GM21390 (cell line): ENCODE data around the gene TCERG1L.

Experiments
- ATAC-seq: cut with Tn5 transposase; IDR thresholded peaks from one replicate; pipeline ENCODE4 v1.9.1; 2021; ENCODE audit not compliant: unreplicated experiment

Gene TCERG1L

DNA sequence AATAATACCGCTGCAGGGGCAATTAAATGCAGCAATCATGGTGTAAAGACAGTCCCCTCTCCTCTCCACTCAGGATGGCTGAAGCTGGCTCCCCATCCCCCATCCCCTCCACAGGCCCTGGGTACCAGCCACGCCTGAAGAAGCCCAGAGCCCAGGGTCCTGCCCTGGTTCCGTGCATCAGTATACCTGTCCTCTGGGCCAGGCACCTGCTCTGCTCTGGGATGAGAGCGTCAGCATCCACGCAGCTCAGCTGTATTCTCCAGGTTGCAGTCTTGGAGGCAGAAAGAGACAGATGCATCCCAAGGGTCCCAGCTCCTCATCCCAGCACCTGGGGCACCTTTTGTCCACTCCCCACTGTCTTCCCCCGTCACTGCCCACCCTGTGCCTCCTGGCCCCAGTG lies 233.8 kb downstream of the TCERG1L start:
- no peak for ATAC-seq

DNA sequence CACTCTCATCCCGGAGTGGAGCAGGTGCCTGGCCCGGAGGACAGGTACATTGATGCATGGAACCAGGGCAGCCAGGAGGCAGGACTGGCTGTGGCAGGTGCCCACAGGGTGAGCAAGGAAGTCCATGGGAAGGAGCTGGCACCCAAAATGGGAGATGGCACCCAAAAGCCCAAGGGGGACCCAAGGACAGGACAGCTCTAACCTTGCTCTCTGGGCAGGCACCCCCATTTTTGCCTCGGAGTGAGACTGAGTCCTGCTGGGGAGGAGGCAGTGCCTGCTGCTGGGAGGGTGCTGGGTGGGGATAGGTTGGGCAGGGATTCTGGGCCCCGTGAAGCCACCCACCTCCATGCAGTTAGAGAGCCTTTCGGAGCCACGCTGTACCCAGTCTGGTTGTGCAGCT lies 234.5 kb downstream of the TCERG1L start:
- no peak for ATAC-seq

DNA sequence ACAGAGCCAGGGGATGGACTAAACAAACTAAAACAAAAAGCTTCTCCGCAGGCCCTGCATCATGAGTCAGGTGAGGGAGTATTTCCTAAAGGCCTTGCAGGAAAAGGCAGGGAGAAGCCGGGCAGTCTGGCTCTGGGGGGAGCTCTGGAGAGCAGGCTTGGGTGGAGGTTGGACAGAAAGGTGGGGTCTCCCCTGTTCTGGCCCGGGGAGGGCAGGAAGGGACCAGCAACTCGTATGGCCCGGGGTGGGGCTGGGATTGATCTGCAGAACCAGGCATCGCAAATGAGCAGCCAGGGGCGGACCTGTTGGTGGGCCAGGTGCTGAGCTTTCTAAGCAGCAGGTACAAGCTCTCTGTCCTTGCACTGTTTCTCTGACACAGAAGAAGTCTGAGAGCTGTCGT lies 235.2 kb downstream of the TCERG1L start:
- ATAC-seq = no peak

DNA sequence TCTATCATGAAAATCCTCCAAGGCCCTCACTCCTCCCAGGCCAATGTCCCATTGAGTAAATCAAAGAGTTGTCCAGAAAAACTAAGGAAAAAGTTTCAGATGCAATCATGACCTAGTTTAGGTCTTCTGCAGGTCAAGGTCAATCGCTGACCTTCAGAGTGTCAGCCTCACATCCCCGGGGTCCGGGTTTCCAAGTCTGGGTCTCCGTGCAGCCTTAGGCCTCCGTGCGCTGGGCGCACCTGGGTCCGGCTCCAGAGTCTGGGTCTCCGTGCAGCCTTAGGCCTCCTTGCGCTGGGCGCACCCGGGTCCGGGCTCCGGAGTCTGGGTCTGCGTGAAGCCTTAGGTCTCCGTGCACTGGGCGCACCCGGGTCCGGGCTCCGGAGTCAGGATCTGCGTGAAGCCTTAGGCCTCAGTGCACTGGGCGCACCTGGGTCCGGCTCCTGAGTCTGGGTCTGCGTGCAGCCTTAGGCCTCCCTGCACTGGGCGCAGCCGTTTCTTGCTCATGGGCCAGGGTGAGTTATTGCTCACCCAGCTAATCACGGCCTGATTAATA lies 236.2 kb downstream of the TCERG1L start:
- no peak for ATAC-seq

DNA sequence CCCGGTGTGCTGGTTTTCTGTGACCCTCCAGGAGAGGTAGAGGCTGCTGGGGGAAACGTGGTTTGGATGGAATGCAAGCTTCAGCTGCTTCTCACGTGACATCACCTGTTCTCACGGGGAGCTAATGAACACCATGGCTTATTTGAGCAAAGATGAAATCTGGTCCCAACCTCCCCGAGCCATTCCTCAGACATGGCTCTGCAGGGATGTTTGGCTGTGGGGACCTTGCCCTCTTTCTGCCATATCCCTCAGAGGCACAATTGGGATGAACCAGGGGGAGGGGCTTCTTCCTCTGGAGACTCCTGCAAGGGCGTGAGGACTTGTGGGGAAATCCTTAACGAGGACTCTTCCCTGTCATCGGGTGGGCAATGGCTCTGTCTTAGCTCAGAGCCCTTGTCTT lies 236.8 kb downstream of the TCERG1L start:
- no peak for ATAC-seq

DNA sequence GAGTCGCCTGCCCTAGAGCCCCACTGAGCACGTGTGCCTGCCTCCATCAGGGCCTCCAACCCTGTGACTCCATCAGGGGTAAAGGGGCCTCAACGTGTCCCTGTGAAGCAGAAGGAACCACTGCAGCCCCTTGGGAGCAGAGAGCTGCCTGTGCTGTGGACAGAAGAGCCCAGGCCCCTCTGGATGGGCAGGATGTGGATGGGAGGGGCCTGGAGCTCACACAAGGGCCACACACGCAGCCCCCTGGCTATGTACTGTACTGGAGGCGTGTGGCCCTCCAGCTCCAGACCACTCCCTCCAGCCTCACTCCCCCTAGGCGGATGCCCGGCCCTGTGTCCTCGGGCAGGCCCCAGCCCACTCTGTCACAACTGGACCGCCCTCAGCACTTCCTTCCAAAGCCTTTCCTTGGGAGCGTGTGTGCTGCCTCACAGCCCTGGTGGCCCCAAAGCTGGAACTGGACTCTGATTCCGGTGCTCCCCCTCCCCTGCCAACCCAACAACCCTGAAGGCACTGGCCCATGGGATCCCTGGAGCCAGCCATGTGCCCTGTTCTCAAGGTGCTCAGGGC lies 238.0 kb downstream of the TCERG1L start:
- no peak for ATAC-seq

DNA sequence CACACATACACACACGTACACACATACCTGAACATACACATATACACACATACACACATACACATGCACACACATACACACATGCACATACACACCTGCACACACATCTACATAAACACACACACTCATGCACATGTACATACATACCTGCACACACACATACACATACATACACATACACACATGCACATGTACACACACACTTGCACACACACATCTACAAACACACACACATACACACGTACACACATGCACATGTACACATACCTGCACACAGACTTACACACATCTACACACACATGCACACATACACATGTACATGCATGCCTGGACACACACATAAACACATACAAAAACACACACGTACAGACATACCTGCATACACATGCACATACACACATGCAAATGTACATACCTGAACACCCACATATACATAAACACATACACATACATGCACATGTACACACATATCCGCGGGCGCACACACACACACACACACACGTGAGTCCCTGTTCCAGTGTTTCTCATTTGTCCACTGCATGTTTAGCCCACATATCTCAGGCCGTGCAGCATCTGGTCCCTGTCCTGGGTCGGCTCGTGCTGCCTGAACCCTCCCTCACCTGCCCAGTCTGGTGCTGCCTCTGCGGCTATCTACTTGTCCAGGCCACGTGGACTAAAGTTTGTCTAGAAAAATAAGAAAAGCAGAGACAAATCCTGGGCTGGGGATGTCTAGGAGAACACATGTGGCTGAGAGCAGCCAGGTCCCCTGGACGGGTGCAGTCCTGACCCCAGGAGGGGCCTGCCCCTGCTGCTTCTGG lies 238.7 kb downstream of the TCERG1L start:
- ATAC-seq = no peak

DNA sequence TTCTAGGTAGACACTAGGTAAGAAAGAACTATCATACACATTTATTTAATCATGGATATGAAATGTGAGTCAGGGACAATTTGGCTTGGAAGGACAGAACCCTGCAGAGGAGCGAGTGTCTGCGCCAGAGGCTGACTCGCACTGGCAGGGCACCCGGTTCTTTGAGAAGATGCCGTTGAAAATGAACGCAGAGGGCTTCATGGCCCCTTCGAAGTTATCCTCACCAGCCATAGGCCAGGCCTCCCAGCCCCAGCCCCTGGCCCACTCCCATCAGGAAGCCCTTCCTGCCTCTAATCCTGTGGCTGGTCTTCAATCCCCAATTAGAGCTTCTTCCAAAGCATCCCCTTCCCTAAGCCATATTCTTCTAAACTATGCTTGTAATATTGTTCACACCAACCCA lies 239.8 kb downstream of the TCERG1L start:
- no peak for ATAC-seq

DNA sequence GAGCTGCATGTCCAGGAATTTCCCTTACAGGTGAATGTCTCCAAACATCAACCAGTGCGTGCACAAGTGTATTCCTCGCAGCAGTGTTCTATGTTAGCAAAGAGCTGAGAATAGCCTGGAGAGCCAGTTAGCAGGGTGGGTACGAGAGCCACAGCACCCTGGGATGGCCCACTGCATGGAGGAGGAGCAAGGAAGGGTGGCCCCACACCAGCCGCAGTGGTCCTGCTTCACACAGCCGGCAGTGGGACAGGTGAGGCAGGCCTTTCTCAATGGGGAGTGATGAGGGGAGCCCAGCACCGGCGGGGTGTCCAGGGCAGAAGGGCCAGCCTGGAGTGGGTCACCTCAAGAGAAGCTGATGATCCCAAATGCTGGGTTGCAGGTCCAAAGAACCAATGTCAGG lies 240.7 kb downstream of the TCERG1L start:
- ATAC-seq = no peak

DNA sequence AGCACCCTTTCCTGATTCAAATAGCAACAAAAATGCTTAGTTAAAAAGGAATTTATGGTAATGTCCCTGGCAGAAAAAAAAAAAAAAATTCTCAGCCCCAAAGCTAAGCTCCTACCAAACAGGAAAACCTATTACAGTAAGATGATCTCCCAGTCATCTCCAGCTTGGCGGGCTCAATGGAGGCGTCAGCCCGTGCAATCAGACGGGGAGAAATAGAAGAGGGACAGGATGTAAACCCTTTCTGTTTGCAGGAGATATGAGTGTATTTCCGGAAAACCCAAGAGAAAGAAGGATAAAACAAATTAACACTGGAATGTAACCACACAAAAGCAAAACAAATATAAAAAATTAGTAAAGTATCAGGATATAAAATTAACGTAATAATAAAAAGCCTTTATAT lies 242.8 kb downstream of the TCERG1L start:
- no peak for ATAC-seq

DNA sequence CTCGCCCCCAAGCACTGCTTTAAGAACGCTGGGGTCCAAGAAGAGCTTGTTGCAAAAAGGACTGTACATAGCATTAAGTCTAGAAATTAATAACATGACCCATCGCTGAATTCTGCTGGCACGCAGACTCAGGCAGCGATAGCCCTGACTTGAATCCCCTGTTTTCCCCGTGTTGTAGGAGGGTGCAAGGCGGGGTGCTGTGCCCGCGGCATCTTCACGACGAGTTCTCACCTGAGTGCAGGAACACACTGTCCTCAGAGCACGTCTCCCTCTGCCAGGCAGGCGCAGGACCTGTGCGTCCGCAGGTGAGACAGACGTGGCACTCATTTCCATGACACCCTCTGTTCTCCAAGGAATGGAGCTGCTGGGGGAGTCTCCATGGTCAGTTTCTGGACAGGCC lies 243.2 kb downstream of the TCERG1L start:
- no peak for ATAC-seq

DNA sequence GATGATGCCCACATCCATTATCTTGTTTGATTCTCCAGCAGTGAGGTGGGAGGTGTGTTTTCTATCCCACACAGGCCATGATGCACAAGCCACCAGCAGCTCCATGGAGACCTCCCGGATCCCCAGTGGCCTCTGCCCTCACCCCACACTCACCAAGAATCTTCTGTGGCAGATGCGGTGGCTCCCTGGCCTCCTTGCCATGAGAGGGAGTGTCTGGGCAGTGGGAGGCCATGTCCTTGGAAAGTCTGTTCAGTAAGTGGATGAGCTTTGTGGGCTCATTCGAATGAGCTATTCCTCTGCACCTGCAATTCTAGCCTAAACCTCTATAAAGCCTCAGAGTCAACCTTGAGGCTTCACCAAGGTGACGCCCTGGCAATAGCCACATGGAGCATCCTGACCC lies 243.8 kb downstream of the TCERG1L start:
- no peak for ATAC-seq

DNA sequence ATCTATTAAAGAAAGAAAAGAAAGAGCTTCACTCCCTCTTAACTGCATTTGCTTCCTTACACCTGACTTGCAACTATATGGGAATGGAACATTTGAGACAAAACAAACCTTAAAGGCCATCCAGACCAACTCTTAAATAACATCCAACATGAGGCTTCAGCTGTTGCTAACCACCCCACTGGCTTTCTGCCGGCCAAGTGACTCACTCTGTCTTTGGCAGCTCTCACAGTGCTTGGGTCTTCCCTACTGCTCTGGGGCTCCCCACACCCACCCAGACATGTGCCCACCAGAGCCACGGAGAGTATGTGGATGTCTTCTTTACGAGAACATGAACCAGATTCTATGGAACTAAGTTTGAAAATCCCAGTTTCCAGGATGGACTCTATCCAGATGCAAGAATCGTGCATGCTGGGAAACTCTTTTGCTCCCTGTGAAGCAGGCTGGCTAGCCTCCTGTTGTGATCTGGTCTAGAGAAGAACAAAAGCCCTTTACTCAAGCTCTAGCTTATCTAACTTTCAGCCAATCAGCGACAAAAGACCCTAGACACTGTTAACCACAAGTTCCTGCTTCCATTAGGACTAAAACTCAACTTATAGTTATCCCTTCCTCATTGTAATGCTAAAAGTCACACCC lies 245.7 kb downstream of the TCERG1L start:
- ATAC-seq = no peak

DNA sequence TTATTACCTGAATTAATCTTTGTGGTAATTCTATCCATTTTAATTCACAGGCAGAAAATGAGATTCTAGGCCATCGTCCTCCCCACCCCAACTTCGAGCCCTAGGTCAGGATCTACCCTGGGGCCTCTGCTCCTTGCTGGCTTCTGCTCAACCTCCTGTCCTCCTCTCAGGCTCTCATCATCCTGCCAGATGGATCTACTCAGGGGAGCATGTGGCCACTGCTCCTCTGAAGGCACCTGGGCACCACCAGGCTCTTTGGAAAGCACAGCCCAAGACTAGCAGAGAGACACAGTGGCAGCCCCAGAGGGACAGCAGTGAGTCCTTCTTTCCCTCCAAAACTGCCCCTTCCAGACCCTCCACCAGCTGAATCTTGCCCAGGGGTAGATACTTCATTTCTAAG lies 248.2 kb downstream of the TCERG1L start:
- ATAC-seq = no peak

DNA sequence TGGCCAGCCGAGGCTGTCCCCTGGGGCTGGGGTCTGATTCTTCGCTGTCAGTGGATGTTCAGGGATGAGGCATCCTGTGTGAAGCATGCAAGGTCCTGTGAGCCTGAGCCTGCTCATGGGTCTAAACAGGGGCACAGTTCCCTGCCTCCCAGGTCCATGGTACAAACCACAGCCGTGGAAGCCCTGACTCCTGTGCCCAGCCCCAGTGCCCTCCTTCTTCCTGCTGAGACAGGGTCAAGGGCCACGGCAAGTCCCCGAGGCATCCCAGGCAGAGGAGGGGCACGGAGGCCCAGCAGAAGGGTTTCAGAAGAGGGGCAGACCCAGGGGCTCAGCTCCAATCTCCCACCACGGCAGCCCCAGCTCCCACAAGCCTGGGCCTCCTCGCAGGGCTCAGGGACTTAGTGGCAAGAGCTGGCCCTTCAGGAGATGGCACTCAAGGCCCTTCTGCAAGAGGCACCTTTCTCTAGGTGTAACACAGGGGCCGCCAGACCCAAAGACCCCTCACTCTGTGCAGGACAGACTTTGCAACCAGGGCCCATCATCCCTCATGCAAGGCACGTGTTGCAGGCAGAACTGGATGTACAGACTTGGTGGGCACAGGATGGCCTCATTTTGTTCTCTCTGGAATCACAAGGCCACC lies 248.8 kb downstream of the TCERG1L start:
- ATAC-seq = no peak

DNA sequence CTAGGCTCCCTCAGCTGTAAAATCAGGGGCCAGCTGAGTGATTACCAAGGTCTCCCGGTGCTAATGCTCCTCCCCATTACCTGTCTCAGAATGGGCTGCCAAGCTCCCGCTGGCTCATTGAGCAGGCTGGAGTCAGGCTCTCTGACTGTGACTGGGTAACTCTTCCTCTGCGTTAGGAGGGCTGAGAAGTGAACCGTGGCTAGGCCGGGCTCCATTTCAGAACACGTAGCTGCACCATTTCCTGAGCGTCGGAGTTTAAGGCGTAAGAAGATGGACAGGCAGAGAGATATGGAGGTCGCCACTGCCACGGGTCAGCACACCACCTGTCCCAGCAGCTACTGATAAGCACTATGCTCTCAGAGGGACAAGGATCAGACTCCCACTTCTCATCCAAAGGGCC lies 250.3 kb downstream of the TCERG1L start:
- no peak for ATAC-seq

DNA sequence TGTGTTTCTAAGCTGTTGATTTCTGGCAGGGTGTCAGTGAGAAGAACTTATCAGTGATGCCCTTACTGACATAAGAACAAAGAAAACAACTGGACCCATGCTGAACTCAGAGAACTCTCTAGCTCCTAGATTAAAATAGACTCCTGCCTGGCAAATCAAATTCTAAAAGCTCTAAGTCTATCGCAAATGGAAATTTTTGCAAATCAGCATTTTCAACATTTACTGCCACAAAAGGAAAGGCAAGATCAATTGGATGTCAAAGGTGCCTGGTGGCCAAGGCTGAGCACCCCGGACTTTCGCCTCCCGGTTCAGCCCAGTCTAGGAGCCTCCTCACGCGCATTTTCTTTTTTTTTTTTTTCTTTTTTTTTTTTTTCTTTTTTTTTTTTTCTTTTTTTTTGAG lies 251.6 kb downstream of the TCERG1L start:
- no peak for ATAC-seq

DNA sequence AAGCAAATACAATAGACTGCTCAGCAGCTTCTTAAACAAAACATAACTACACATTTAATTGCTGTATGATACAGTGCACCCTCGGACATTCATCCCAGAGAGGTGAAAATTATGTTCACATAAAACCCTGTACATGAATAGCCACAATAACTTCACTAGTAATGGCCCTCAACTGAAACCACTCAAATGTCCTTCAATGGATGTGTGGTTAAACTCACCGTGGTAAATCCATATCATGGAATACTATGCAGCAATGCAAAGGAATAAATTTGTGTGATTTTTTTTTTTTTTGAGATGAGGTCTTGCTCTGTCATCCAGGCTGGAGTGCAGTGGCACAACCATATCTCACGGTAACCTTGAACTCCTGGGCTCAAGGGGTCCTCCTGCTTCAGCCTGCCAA lies 252.7 kb downstream of the TCERG1L start:
- ATAC-seq = no peak

DNA sequence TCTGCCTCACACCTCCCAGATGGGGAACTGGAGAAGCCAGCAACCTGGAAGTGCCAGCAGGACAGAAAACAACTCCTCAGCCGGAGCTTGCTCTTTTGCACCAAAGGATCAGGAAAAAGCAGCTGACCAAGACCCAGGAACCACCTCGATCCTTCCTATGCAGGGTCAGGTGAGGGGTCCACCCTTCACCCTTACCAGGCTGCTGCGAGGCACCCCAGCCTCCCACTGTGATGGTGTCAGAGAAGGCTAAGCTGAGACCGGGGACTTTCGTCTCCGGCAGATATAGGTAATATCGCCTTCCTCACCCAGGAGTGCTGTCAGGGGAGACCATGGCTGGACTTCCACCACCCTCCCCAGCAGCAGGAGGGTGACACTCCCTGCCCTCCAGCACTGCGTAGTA lies 254.7 kb downstream of the TCERG1L start:
- no peak for ATAC-seq

DNA sequence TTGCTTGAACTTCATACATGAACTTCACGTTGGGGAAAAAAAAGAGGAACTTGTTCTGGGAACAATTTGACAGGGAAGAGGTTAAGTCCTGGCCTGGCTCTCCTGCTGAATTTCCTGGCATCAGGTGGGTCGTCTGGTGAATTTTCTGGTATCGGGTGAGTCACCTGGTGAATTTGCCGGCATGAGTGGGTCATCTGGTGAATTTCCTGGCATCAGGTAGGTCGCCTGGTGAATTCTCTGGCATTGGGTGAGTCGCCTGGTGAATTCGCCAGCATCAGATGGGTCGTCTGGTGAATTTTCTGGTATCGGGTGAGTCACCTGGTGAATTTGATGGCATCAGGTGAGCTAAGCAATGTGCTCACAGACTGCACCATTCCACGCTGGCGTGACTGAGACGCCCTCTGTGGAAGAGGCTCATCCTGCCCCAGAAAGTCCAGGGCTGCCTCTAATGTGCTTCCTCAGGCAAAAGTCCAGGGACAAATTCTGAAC lies 255.4 kb downstream of the TCERG1L start:
- ATAC-seq = no peak

DNA sequence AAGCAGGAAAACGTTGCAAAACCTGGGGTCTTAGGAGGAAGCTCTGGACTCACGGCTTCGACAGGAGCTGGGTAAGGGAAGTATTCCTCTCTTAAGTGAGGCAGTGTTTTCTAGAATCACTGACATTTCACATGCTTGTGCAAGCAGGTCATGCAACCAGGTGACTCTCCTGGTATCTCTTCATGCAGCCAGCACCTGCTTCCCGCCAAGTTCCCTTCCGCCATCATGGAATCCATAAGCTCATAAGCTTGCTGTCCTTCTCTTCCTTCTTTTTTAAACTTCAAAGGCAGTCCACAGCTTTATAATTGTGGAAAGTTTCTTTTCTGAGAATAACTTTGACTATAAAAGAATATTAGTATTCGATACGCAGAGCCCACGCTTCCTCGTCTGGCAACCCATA lies 256.1 kb downstream of the TCERG1L start:
- ATAC-seq = no peak

DNA sequence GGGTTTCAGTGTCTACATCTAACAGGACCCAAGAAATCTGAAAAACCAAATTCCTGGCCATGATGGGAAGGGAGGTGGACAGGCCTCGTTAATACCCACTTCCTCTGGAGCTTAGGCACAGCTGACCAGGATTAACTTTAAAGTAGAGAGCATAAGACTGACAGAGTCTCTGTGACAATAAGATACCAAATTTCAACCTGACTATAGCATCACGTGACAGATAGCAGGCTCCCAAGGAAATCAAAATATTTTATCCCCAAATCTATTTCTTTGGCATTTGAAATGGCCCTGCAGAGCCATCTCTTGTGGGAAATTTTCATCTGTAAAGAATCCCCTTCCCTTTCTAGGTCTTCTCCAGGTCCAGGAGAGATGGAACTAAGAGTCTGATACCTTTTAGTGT lies 258.3 kb downstream of the TCERG1L start:
- no peak for ATAC-seq
